ENCODE results near the gene PRM3.
A peak's percentile ranks its signal among the peaks of the same experiment; 100 is the strongest.

The PRM3 gene

GRCh38 chr16:11280616-11281522 is 7.4 kb upstream of the PRM3 start, which contains the start of gene PRM1:
PRM1 (minus strand) TSS chr16:11281330; CDS start chr16:11281238, 92 bp downstream.
- no peak for DNase-seq

- no peak for DNase-seq
These were observed 5.5 kb upstream of the PRM3 start for GRCh38 chr16:11278681-11279628.

DNA sequence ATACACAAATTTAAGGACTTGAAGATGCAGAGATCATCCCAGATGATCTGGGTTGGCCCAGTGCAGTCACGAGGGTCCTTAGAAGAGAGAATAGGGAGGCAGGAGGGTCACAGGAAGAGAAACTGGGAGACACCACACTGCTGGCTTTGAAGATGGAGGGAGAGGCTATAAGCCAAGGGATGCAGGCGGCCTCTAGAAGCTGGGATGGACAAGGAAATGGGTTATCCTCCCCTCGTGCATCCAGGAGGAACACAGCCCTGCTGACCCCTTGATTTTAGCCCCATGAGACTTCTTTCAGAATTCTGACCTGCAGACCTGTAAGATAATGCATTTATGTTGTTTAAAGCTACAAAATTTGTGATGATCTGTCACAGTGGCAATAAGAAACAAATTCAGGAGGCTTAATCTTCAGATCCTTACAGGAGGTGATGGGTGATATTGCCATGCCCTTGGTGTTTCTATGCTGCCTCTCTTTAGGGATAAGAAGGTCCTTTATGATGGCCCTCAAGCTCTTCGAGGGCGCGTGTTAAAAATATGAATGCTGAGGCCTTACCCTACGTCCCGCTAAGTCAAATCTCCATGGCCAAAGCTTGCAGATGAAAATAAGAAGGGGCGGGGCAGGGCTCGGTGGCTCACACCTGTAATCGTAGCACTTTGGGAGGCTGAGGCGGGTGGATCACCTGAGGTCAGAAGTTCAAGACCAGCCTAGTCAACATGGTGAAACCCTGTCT is 4.3 kb upstream of the PRM3 start:
- no peak for DNase-seq

DNA sequence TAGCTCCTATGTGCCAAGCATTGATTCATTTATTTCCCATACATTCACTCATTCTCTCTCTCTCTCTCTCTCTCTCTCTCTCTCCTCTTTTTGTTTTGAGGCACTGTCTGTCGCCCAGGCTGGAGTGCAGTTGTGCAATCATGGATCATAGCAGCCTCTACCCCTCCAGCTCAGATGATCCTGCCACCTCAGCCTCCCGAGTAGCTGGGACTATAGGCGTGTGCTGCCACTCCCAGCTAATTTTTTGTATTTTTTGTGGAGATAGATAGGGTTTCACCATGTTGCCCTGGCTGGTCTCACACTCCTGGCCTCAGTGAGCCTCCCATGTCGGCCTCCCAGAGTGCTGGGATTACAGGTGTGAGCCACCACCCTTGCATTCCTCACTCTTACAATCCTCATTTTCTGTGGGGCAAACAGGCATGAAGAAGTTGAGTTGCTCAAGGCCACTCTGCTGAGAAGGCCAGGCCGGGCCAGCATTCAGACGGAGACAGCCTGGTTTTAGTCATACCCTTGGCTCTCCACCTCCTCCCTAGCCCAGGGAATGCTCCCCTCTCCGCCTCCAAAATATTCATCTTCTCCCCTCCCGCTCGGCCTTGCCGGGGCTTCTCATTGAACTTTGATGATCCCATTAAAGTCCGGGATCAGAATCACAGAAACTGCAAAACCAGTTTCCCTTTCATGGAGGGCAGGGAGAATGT is 3.6 kb upstream of the PRM3 start:
- no peak for DNase-seq

GRCh38 chr16:11276143-11276895 is 2.9 kb upstream of the PRM3 start, which contains the start of gene PRM2:
PRM2 (minus strand) TSS chr16:11276480; CDS start chr16:11276370, 110 bp downstream.
- DNase-seq, result no peak

DNA sequence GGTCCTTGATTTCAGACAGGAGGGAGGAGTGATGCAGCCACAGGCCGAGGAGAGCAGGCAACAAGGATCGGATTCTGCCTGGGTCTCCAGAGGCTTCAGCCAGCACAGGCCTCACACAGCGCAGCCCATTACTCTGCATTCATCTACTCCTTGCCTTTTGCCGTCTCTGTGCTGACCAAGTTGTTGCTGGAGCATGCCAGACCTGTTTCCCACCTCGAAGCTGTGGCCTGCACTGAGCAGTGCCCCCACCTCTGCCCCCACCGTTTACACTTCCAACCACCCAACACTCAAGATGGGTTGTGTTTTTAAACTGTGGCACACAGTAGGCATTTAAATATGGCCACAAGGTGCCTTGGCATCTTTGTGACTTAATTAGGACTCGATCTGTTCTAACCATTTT is 1.5 kb upstream of the PRM3 start:
- no peak for DNase-seq

- DNase-seq, result no peak
These were observed 394 bp upstream of the PRM3 start for GRCh38 chr16:11273721-11274324.

DNA sequence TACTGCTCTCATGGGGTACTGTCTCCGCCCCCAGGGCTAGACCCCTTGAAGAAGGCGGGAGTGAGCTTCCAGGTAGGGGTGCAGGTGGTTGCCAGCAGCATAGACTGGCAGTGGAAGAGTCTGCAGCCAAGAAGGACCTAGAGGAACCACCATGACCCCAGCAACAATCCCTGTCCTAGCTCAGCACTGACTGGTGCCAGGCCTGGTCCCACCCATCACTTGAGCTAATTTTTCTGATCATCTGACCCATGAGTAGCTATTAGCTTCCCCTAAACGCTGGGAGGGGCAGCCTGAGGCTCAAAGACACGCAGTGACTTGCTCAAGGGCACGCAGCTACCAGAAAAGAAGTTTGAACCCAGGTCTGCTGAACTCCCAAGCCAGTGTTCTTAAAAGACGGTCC is 945 bp downstream of the PRM3 start:
- DNase-seq, result no peak

- DNase-seq, result no peak
These were observed 1.8 kb downstream of the PRM3 start for GRCh38 chr16:11271610-11272009.

DNA sequence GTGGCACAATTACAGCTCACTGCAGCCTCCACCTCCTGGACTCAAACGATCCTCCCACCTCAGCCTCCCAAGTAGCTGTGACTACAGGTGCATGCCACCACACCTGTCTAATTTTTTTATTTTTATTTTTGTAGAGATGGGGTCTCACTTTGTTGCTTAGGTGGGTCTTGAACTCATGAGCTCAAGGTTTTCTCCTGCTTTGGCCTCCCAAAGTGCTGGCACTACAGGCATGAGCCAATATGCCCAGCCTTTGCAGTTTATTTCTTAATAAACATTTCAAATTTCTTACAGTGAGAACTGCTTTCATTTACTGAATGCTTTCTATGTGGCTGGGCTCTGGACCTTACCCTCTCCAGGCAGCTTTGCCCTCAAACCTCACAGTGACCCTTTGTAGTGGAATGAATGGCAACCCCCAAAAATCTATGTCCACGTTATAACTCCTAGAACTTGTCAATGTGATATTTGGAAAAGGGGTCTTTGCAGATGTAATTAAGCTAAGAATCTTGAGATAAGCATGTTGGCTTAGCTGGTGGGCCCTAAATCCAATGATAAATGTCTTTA is 2.7 kb downstream of the PRM3 start:
- no peak for DNase-seq

DNA sequence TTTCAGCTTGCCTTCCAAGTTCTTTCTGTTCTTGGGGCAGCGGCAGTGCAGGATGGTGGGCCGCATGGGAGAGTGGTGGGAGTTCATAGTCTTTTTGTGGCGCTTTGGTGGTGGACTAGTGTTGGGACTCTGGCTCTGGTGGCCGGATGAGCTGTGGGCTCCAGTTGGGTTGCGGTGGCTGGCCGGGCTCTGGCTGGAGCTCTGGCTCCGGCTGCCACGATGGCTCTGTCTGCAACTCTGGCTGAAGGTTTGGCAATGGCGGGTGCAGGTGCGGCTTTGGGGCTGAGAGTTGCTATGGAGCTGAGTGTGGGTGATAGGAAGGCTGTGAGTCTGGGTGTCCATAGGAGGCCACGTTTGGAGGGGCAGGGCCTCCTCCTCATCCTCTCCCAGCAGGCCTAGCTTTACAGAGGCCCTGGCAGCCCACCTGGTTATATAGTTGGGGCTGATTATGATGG is 4.5 kb downstream of the PRM3 start, which contains the start of gene TNP2:
Gene TNP2, minus strand, starts transcription at position 405 of the 455 bp plus-strand sequence. Its CDS starts 63 bp downstream, at position 342.
- DNase-seq, result no peak

GRCh38 chr16:11265124-11265523 is 8.3 kb downstream of the PRM3 start:
- DNase-seq, result no peak

GRCh38 chr16:11264155-11264832 is 9.1 kb downstream of the PRM3 start:
- DNase-seq, result no peak

- peak; percentile 65 to 79 for DNase-seq
These were observed 9.7 kb downstream of the PRM3 start for GRCh38 chr16:11263737-11264136.

- no peak for DNase-seq
These were observed 10.5 kb downstream of the PRM3 start for GRCh38 chr16:11262915-11263314.

GRCh38 chr16:11260596-11260966 is 12.8 kb downstream of the PRM3 start:
- DNase-seq, result no peak

DNA sequence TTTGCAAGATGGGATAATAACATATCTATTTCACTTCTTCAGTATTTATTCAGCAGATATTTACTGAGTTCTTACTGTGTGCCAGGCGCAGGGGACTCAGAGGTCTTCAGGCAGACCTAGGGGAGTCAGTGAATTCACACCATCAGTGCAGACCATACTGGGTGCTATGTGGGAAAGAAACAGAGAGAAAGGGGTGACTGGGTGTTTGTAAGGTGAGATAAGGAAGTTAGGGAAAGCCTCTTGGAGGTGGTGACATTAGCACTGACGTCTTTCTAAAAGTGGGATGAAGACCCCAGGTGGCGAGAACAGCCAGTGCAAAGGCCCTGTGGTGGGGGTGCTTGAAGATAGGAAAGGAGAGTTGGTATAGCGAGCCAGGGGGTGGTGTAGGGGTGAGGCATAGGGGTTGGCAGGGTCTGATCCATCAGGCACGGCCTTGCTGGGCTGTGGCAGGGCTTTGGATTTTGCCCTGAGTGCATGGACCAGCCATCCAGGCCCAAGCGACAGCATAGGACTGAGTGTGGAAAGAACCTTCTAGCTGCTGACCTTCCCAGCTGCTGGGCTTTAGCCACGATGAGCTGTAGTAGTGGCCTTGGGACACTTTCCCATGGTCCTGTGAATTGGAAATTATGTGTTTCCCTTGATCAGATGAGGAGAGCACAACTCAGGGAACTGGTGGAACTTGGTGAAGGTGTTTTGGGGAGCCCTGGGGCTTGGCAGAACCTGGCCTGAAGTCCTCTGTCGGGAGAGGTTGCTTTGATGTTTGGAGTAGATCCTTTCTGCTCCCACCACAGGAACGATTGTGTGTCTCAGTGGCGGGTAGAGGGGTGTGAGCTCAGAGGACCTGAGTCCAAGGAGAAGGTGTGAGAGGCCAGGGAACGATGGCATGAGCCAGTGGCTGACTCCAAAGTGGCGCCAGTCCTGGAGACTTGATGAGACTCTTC is 13.5 kb downstream of the PRM3 start:
- DNase-seq, result no peak

All from activated CD4-positive, alpha-beta T cell treated with anti-CD3 and anti-CD28 coated beads, Interleukin-2, amount 50 U/mL, for 48 hours (primary cell).